GM19351 (cell line): ENCODE results near the gene ZMYM3.
A peak's percentile ranks its signal among the peaks of the same experiment; 100 is the strongest.

ENCODE experiments used
- ATAC-seq: cut with Tn5 transposase; IDR thresholded peaks from one replicate; pipeline ENCODE4 v1.9.1; 2021; ENCODE audit warnings: mild to moderate bottlenecking, moderate library complexity; ENCODE audit not compliant: unreplicated experiment

The ZMYM3 gene

GRCh38 chrX:71214604-71215337 lies 39.2 kb downstream of the ZMYM3 start:
- no peak for ATAC-seq

DNA sequence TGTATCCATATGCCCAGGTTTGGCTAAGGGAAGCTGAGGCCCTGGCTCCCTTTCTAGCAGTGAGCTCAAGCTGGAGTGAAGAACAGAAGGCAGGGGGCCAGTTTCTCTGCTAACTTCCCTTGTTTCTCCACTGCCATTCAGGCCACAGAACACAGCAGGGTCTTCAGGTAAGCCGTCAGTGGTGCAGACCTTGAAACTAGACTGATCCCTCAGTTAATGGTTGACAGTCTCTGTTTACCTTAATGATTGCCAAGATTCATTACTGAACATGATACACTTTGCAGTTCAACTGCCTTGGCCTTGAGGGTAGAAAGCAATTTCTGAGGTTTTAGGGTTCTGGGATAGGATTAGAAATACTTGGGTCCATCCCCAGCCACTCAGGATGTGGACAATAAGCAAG lies 39.8 kb downstream of the ZMYM3 start:
- no peak for ATAC-seq

DNA sequence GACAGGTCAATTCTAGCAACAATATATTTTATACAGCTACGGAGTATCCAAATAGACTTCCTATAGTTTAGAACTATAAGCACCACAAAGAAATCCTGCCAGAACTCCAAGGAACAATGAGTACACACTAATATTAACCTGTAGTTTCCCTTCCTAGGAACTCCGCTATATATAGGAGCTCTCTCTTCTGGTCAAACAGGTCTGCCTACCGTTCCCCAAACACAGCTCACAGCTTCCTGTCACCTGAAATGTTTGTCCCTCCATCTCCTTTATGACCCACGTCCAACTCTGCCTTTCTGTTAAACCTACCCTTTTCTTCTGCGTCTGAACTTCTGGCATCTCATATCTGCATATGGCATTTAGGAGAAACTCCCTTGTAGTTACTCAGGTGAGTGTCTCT lies 41.4 kb downstream of the ZMYM3 start:
- no peak for ATAC-seq

DNA sequence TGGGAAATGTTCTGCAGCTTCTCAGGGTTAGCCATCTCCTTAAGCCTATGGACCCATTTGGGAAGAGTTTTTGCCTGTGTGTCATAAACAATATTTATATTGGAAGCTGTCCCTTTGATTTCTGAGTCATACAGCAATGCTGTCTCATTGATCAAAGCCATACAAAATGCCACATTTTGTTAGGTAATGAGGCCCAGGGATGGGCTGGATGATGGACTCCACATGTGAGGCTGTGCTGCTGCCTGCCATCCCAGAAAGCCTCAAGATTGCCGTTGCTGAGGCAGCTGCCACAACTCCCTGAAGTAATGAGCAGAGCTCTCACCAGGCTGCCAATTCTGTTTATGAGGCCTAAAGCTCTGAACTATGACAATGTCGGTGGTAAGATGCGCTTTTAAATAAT lies 43.1 kb downstream of the ZMYM3 start:
- no peak for ATAC-seq

GRCh38 chrX:71199252-71200008 lies 54.5 kb downstream of the ZMYM3 start:
- no peak for ATAC-seq

GRCh38 chrX:71198066-71198465 lies 55.9 kb downstream of the ZMYM3 start:
- peak; percentile 65 for ATAC-seq

DNA sequence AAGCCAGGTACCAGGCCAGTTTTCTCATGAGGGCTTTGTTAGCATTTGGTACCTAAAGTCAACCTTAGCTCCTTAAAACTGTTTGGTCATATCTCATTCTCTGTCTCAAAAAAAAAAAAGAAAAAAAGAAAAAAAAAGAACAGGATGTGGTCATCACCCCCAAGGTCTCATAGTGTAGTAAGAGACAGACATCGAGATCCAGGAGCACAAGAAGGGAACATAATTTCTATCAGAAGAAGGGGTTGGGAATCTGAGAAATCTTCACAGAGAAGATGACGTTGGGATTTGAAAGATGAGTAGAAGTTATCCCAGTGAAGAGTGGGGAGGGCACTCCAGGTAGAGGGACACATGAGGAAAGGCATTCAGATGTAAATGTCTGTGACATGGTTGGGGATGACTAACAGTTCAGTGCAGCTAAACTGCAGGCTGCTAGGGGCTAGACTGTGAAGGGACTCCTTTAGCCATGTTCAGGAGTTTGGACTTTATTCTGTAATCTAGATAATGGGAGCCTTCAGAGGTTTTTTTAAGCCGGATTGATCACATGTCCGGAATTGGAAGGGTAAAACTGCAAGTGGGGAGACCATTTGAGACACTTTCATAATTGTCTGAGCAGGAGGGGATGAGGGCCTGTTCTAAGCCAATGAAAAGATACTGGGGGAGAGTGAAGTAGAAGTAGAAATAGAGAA lies 57.8 kb downstream of the ZMYM3 start:
- peak; percentile 52 for ATAC-seq

DNA sequence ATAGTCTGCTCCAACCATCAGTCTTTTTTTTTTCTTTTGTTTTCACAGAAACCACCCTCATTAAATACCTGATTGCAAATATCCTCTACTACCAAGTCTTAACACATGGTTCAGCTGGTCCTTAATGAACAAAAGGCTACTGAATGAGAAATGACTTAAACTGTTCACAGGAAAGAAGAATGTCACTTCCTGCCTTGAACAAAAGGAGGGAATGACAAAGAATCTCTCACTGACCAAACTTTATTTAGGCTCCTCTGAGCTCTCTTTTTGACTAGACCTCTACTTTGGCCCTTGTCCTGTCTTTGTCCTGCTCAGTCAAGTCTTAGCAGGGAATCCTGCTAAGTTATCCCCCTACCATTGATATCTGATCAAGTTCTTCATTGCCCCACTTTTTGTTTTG lies 62.7 kb downstream of the ZMYM3 start:
- no peak for ATAC-seq
